Left lobe of liver (tissue), 2 donors: Measurements from ENCODE around the gene CCDC187. TPM values are rescaled to one million over a fixed set of nuclear protein-coding genes. Genes with fewer than 3 reads are reported as not detected.

Experiments used
- ATAC-seq: fragments of 200-7000 bp; cut with Tn5 transposase; one replicate; pipeline ENCODE4 v1.9.1; 2020; ENCODE audit warnings: mild to moderate bottlenecking, moderate library complexity
- DNase-seq: peaks from one replicate; pipeline ENCODE4 v3.0.0-alpha.2; 2020; ENCODE audit warnings: low spot score
- total RNA-seq: library from RNA; stranded (reverse); gene quantifications from one replicate; pipeline ENCODE4 v1.2.1, GENCODE V29; 2021
- donor health status: DM: no; HTN: no; CAD: no; lungs with moderate emphysema.
- donor health status: DM: no; HTN: yes; CAD: no.

The CCDC187 gene
- total RNA-seq, 1 donor from 2014 or later = 0.03 TPM

- no peak for DNase-seq
These were observed 87.2 kb downstream of the CCDC187 start for GRCh38 chr9:136216541-136217244.

GRCh38 chr9:136213733-136214132, 90.2 kb downstream of the CCDC187 start:
- DNase-seq = no peak
- no peak for ATAC-seq

More at GRCh38 chr9:136216541-136217244, 87.2 kb downstream of the CCDC187 start:
- ATAC-seq = no peak

GRCh38 chr9:136212345-136212950, 91.4 kb downstream of the CCDC187 start:
- no peak for ATAC-seq
- DNase-seq = no peak

- ATAC-seq = no peak
- no peak for DNase-seq
These were observed 92.2 kb downstream of the CCDC187 start for GRCh38 chr9:136211441-136212344.

GRCh38 chr9:136211006-136211405, 92.9 kb downstream of the CCDC187 start:
- DNase-seq = no peak

GRCh38 chr9:136210276-136210675, 93.6 kb downstream of the CCDC187 start:
- DNase-seq = no peak

More at GRCh38 chr9:136211006-136211405, 92.9 kb downstream of the CCDC187 start:
- no peak for ATAC-seq

GRCh38 chr9:136209786-136210185, 94.1 kb downstream of the CCDC187 start:
- ATAC-seq = no peak
- no peak for DNase-seq

More at GRCh38 chr9:136210276-136210675, 93.6 kb downstream of the CCDC187 start:
- ATAC-seq = no peak

GRCh38 chr9:136209232-136209631, 94.7 kb downstream of the CCDC187 start:
- DNase-seq (no peak), ATAC-seq (no peak)

GRCh38 chr9:136208675-136209074, 95.2 kb downstream of the CCDC187 start:
- ATAC-seq (no peak), DNase-seq (no peak)

GRCh38 chr9:136207616-136208015, 96.3 kb downstream of the CCDC187 start:
- no peak for ATAC-seq
- DNase-seq = no peak

GRCh38 chr9:136206602-136207275, 97.2 kb downstream of the CCDC187 start:
- ATAC-seq (peak; percentile 59), DNase-seq (no peak)

- no peak for ATAC-seq
- DNase-seq = no peak
These were observed 98.2 kb downstream of the CCDC187 start for GRCh38 chr9:136205707-136205992.

- peak; percentile 71 for ATAC-seq
These were observed 98.8 kb downstream of the CCDC187 start, which contains the start of gene LHX3 for GRCh38 chr9:136204838-136205706. LHX3 (minus strand) TSS chr9:136205128; CDS start chr9:136205012, 116 bp downstream.

GRCh38 chr9:136204145-136204805, 99.6 kb downstream of the CCDC187 start:
- no peak for DNase-seq
- ATAC-seq = no peak

More at GRCh38 chr9:136204838-136205706, 98.8 kb downstream of the CCDC187 start, which contains the start of gene LHX3:
- no peak for DNase-seq

- DNase-seq (no peak), ATAC-seq (no peak)
These were observed 100.3 kb downstream of the CCDC187 start for GRCh38 chr9:136203408-136204144.

GRCh38 chr9:136202454-136203407, 101.2 kb downstream of the CCDC187 start:
- DNase-seq (no peak), ATAC-seq (peak; percentile 6)
